ENCODE data around the gene MICALL1.
"Not testable (repeated sequence)": the region's sequence is repeated elsewhere in the genome, so short reads cannot be mapped to it uniquely, and the experiment has no call there.

MICALL1 gene

DNA sequence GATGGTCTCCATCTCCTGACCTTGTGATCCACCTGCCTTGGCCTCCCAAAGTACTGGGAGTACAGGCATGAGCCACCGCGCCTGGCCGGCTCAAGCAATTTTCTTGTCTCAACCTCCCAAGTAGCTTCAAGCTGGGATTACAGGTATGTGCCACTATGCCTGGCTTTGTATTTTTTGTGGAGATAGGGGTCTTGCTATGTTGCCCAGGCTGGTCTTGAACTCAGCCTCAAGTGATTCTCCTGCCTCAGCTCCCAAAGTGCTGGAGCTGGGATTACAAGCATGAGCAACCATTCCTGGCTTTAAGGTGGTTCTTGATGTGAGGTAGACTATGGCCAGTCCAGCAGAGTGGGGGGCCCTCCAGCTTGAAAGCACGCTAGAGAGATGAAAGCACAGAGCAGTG, 55.0 kb downstream of the MICALL1 start:
- no peak for DNase-seq

- DNase-seq = no peak
These were observed 60.0 kb downstream of the MICALL1 start for GRCh38 chr22:37965940-37966664.

DNA sequence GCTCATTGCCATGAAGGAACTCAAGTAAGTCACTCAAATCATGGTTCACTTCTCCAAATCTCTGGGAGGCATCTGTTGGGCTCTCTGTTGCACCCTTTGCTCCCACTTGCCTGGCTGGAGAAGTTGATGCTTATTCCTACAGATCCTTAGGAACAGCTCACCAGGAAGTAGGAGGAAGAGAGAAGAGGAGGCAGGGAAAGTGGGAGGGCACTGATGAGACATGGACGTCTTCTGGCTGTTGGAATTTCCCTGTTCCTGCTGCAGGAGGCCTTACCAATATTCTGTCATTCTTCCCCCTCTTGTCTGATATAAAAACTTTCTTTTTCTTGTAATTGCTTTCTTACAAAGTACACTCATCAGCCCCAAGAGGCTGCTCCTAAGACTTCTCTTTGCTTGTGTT, 61.0 kb downstream of the MICALL1 start:
- no peak for DNase-seq

- DNase-seq = no peak
These were observed 61.7 kb downstream of the MICALL1 start for GRCh38 chr22:37967637-37968451.

DNA sequence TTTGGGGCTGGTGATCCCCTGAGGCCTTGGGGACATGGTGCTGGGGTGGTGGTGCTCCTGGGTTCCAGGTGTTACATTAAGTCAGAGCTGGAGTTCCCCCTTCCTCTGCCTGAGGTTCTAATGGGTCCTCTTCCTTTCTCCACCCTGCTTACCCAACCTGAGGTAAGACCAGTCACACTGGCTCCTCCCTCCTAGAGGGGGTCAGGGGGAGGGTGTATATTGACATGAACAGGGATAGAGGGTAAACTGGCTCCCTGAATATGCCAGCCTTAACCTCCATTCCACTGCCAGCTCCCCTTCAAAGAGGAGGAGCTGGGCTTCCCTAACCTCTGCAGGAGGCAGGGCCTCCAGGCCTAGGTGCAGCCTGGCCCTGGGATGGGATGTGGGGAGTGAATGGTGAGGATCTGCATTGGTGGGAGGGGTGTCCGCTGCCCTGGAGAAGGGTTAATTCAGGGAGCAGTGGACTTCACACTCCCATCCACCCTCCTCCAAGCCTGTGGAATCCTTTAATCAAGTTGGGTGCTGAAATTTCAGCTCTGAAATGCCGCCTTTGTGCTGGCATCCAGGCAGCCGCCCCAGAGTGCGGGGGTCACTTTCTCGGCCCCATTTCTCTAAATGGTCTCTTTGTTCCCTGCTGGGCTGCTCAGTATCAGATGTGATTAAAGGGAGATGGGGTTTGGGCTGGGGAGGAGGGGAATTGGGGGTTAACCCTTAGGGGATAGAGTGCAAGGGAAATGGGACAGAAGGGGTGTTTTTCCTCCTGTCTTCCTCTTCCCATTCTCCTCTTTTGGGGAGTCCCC, 62.6 kb downstream of the MICALL1 start:
- no peak for DNase-seq

DNA sequence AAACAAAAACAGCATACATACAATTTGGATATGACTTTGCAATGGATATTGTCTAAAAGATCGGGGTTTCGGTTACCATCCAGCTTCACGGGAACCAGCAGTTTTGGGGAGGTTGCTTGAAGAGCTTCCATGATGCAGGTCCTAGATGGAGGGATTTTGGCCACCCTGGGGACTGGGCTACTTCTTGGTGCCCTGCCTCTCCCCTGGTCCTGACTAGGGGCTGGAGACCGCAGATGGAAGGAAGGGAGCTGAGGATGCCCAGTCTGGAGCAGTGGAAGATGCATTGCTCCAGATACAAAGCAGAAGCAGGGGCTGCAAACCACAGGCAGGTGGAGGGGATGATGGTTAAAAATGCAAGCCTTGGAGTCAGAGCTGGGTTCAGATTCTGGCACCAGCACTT, 64.8 kb downstream of the MICALL1 start:
- DNase-seq = no peak

- DNase-seq = no peak
These were observed 65.7 kb downstream of the MICALL1 start for GRCh38 chr22:37971475-37972434.

GRCh38 chr22:37972527-37972926, 66.4 kb downstream of the MICALL1 start:
- no peak for DNase-seq

- DNase-seq = no peak
These were observed 67.4 kb downstream of the MICALL1 start for GRCh38 chr22:37973271-37974170.

DNA sequence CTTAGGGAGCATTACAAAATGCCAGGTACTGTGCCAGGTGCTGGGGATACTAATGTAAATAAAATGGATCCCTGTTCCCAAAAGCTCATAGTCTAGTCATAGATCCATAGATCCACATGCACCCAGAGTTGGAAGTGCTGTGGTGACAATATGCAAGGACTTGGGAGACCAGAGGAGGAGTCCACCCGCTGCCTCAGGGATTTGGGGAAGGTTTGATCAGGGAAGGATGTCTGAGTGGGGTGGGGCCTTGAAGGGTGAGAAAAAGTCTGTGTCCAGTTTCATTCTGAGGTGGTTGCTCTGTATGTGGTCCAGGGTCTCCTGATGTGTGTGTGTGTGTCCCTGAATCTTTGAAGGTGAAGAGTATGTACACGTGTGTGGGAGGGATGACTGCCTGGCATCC, 69.1 kb downstream of the MICALL1 start:
- no peak for DNase-seq

GRCh38 chr22:37976022-37976421, 69.9 kb downstream of the MICALL1 start:
- DNase-seq = not testable (repeated sequence)

DNA sequence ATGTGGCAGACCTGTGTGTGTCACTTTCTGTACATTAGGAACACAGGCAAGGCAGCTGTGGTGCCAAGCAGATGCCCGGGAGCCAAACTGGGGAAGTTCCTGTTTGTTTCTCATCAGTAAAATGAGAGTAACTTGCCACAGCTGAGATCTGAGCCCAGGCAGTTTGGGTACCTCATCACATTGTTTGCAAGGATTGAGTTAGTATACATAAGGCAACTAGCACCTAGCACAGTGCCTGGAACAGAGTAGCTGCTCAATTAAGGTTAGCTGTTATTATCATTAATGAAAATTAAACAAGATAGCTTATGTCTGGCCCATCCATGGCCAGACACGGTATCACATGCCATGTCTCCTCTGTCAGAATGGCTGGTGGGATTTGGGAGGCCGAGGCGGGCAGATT, 70.5 kb downstream of the MICALL1 start:
- DNase-seq = no peak

- no peak for DNase-seq
These were observed 73.7 kb downstream of the MICALL1 start for GRCh38 chr22:37979782-37980181.

- no peak for DNase-seq
These were observed 75.3 kb downstream of the MICALL1 start for GRCh38 chr22:37981282-37982011.

- DNase-seq = no peak
These were observed 76.2 kb downstream of the MICALL1 start for GRCh38 chr22:37982151-37982785.

DNA sequence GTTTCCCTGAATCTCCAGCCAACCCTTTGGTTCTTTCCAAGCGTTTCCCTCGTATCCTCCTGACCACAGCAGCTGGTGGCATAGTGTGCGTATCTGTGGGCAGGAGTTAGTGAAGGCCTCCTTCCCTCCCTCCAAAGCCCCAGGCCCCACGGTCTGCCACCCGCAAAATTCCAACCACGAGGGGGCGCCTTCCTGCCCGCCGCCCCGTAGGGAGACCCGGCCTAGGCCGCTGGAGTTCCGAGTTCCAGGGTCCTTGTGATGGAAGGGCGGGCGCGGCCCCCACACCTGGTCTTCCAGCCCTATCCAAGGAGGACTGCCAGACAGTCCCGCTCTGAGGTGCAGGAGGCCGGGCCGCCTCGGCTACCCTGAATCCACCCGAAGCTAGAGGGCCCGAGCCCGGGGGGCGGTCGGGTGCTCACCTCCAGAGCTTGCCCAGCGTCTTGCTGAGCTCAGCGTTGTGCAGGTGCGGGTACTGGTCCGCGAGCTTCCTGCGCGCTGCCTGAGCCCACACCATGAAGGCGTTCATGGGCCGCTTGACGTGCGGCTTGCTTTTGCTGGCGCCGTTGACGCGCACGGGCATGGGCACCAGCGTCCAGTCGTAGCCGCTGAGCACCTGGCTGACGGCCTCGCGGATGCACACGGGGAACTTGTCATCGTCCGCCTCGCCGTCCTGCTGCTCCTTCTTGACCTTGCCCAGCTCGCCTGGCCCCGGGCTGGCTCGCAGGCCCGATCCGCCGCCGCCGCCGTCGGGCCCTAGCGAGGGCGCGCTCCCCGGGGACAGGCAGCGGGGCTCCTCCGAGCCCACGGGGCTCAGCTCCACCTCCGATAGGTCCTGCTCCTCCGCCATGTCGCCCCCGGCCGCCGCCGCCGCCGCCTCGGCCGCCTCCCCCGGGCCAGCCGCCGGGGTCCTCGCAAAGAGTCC, 77.1 kb downstream of the MICALL1 start:
- DNase-seq = peak in 1 of 2 donors; percentile 7

DNA sequence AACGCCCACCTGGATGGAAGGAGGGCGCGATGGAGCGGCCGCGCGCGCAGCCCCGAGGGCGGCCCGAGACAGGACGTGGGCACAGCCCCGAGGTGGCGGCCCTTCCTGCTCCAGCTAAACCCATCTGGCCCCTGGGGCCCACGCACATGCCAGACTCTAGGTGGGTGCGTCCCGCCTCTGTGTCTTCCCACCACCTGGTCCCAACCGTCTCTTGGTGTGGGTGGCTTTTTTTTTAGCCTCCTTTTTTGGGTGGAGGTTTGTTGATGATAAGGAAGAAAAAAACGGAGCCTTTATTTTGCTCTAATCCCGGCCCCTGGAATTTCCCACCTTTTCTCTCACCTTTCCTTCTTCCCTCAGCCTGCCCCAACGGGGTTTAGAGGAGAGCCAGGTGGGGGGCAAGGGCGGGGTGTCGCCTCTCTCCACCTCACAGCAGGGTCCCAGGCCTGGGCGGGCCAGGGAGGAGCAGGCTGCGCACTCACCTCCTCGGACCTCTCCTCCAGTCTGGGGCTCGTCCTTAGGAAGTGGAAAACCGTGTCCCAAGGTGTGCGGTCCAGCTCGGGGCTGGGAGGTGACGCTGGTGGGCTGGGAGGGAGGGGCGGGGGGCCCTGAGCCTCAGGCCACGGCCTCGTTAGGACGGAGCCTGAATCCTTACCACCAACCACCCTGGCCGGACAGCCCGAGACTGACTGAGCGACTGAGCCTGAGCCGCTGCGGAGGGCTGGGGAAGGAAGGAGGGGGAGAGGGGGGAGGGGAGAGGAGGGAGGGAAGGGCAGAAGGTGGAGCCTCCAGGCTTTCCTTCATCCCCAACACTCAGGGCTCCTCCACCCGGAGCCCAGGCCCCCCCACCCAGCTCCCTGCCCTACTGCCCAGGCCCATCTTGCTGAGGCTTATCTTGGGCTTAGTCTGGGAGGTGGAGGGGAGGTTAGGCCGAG, 78.0 kb downstream of the MICALL1 start, which contains the start of gene SOX10:
Gene SOX10, minus strand, starts transcription at position 696 of the 932 bp plus-strand sequence. CDS start 771 bp downstream, outside the sequence.
- no peak for DNase-seq
